HG03575 (cell line): ENCODE results near the gene MRPL22.
"Not testable (repeated sequence)": the region's sequence is repeated elsewhere in the genome, so short reads cannot be mapped to it uniquely, and the experiment has no call there.

Source experiments
- ATAC-seq: cut with Tn5 transposase; IDR thresholded peaks from one replicate; pipeline ENCODE4 v1.9.1; 2021; ENCODE audit not compliant: unreplicated experiment, insufficient number of reproducible peaks, low FRiP score; ENCODE audit errors: extremely low read depth

The MRPL22 gene

GRCh38 chr5:154977409-154977808 is 36.5 kb downstream of the MRPL22 start:
- no peak for ATAC-seq

- not testable (repeated sequence) for ATAC-seq
Measured at GRCh38 chr5:154978294-154978693, 37.4 kb downstream of the MRPL22 start.

GRCh38 chr5:154984946-154985516 is 44.2 kb downstream of the MRPL22 start:
- no peak for ATAC-seq

- ATAC-seq: no peak
Measured at GRCh38 chr5:154986151-154986550, 45.3 kb downstream of the MRPL22 start.

GRCh38 chr5:154989626-154990025 is 48.8 kb downstream of the MRPL22 start:
- no peak for ATAC-seq

DNA sequence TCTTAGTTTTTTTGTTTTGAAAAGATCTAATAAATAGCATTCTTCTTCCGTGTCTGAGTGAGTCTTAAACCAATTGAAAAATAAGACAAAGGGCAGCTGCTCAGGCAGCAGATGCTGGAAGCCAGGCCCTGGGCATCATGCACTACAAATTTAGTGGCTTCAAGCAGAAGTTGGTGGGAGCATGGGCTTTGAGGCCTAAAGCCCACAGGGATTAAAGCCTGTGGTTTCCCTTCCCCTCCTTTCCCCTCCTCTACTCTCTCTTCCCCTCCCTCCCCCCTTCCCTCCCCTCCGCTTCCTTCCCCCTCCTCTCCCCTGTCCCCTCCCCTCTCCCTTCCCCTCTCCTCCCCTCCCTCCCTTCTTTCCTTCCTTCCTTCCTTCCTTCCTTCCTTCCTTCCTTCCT is 52.6 kb downstream of the MRPL22 start:
- ATAC-seq: no peak

GRCh38 chr5:154995679-154996078 is 54.8 kb downstream of the MRPL22 start:
- ATAC-seq: no peak

- ATAC-seq: no peak
Measured at GRCh38 chr5:154997746-154998145, 56.9 kb downstream of the MRPL22 start.

DNA sequence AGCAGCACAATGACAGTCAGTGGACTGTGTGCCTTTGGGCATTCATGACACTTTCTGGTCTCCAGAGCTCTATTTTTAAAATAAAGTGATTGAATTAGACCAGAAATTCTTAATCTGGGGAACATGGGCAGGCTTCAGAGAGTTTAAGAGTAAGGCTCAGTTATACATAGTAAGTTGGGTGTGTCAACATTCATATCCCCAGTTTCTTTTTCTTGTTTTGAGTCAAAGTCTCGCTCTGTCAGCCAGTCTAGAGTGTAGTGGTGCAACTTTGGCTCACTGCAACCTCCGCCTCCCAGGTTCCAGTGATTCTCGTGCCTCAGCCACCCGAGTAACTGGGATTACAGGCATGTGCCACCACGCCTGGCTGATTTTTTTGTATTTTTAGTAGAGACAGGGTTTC is 59.0 kb downstream of the MRPL22 start:
- no peak for ATAC-seq

DNA sequence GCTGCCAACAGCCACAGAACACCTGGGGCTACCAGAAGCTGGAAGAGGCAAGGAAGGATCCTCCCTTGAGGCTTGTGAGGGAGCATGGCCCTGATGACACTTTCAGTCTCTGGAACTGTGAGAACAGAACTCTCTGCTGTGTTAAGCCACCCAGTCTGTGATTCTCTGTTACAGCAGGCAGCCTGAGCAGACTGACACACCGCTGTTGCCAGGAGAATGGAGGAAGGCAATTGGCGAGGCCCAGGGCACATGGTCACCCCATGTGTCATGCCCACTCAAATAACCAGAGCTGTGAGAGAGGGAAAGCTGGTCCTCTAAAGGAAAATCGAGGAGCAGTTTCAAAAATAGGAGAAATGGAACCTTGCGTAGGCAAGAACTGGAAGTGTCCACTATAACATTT is 60.6 kb downstream of the MRPL22 start:
- ATAC-seq: no peak

DNA sequence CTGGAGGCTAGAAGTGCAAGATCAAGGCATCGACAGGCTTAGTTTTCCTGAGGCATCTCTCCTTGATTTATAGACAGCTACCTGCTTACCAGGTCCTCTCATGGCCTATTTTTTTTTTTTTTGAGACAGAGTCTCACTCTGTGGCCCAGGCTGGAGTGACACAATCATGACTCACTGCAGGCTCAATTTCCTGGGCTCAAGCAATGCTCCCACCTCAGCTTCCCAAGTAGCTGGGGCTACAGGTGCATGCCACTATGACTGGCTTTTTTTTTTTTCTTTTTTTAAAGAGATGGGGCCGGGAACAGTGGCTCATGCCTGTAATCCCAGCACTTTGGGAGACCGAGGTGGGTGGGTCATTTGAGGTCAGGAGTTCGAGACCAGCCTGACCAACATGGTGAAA is 61.8 kb downstream of the MRPL22 start:
- ATAC-seq: not testable (repeated sequence)

DNA sequence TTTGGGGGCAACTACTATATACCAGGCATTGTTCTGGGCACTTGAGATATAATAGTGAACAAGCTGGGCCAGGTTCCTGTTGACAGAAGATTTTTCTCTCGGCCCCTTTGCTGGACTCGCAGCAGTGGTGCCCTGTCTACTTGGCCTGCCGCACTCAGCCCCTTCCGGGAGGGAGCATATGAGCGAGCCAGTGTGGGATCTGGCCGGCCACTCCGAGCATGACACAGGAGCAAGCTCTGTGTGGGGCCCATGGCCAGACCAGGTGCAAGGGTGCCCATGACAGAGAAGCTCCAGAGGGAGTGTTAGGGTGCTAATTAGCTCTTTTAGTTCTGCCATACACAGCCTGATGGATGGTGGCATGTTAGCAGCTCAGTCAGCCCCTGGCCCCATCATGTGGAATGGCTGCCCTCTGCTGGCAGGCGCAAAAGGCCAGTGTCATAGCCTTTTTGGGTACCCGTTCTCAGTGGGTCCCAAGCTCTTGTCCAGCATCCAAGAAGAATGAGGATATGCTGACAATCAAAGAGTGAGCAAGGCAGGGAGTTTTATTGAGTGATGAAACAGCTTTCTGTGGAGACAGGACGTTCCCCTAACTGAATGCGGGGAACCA is 63.4 kb downstream of the MRPL22 start:
- ATAC-seq: no peak

GRCh38 chr5:155006265-155006664 is 65.4 kb downstream of the MRPL22 start:
- ATAC-seq: not testable (repeated sequence)

GRCh38 chr5:155008669-155009068 is 67.8 kb downstream of the MRPL22 start:
- no peak for ATAC-seq

DNA sequence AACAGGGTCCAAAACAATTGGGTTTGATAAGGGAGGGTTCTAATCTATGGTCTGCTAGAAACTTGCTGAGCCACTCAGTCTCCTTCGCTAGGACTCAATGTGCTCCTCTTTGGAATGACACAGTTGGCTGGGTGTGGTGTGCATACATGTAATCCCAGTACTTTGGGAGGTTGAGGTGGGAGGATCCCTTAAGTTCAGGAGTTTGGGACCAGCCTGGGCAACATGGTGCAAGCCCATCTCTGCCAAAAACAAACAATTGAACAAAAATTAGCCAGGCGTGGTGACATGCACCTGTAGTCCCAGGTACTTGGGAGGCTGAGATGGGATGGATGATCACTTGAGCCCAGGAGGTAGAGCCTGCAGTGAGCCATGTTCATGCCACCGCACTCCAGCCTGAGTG is 70.0 kb downstream of the MRPL22 start:
- no peak for ATAC-seq

GRCh38 chr5:155013526-155013925 is 72.7 kb downstream of the MRPL22 start, which contains the start of gene KIF4B:
Gene KIF4B (plus strand): TSS chr5:155013755. CDS start chr5:155013860, 105 bp downstream.
- ATAC-seq: no peak

GRCh38 chr5:155015239-155015638 is 74.4 kb downstream of the MRPL22 start:
- ATAC-seq: no peak

DNA sequence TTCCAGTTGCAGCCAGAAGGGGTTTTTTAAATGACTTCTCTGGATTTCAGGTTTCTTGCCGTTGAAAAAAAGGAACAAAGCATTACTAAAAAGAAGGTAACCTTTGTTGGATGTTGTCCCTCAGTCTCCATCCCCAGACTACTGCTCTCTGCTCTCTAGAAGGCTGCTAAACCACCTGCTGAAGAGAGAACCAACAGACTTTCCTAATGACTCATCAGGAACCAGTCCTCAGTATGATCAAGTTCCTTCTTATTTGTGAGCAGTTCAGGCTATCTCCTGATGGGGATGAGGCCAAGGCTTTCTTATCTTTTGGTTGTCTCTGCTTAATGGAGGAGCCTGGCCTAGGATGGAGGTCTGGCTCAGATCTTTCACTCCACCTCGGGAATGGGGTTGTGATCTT is 76.7 kb downstream of the MRPL22 start:
- peak; percentile 99 for ATAC-seq
